ENCODE data around the gene SH3GL1. TPM values are rescaled to one million over a fixed set of nuclear protein-coding genes. Genes with fewer than 3 reads are reported as not detected.

SH3GL1 gene
- total RNA-seq, 1 experiment from 2014 or later = 108 TPM

DNA sequence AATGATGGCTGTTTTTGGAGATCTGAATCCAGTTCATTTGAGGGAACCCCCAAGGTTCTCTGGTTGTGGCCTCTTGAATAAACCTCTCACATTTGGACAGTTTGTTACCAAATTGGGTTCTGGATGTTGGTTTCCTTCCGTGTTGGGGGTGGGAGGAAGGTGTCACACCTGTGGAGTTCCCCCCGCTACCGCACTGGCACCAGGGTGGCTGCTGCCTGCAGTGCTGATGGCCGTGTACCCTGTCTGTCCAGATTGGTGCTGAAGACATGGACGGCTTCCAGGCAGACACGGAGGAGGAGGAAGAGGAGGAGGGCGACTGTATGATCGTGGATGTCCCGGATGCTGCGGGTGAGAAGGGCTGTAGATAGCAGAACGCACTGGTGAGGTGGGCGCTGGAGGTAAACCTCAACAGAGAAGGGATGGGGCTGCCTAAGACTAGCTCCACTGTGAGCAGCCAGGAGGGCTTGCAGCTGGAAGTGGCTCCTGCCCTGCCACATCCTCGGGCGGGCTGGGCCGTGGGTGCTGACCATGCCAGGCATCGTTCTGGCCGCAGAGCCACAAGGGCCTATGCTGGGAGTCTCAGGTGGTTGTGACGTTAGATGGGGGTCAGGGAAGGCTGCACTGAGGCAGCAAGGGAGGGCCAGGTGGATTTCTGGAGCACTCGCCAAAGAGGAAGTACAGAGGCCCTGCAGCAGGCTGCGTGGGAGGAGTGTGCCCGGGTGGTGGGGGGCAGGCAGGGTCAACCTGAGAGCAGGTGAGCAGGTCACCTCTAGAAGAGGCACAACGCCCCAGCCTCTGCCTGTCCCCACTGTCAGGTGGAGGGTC, 41.9 kb upstream of the SH3GL1 start:
- Histone ChIP-seq H3K4me3 (ENCODE audit: low read depth, low read length, poor library complexity, severe bottlenecking) (no peak overlapping the region), H3K36me3 (ENCODE audit: insufficient read depth, low read length, poor library complexity, severe bottlenecking) (peaks cover 61% of the 10 kb centered on the region), H3K27ac (ENCODE audit: low read depth, low read length, poor library complexity, severe bottlenecking) (no peak overlapping the region), H3K4me1 (ENCODE audit: insufficient read depth, low read length, poor library complexity, severe bottlenecking) (no peaks in the 10 kb centered on the region), H3K27me3 (replicated peaks; ENCODE audit: insufficient read depth, low read depth, low read length, poor library complexity) (no peaks in the 10 kb centered on the region), H3K9me3 (ENCODE audit: low read depth, low read length, poor library complexity, severe bottlenecking) (no peaks in the 10 kb centered on the region)
- CTCF ChIA-PET = no interaction called here
- BruUV-seq (replicated peaks) = no TSS peak
- POLR2A ChIA-PET (ENCODE audit: low non-redundant PET) = no interaction called here
- intact Hi-C loops (cut with micrococcal nuclease; ENCODE audit: unreplicated experiment) = no loop called here
- DNase-seq (ENCODE audit: low spot score) = no peak
- TF ChIP-seq, protein P1, sequence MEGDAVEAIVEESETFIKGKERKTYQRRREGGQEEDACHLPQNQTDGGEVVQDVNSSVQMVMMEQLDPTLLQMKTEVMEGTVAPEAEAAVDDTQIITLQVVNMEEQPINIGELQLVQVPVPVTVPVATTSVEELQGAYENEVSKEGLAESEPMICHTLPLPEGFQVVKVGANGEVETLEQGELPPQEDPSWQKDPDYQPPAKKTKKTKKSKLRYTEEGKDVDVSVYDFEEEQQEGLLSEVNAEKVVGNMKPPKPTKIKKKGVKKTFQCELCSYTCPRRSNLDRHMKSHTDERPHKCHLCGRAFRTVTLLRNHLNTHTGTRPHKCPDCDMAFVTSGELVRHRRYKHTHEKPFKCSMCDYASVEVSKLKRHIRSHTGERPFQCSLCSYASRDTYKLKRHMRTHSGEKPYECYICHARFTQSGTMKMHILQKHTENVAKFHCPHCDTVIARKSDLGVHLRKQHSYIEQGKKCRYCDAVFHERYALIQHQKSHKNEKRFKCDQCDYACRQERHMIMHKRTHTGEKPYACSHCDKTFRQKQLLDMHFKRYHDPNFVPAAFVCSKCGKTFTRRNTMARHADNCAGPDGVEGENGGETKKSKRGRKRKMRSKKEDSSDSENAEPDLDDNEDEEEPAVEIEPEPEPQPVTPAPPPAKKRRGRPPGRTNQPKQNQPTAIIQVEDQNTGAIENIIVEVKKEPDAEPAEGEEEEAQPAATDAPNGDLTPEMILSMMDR (conservative IDR thresholded peaks at IDR 0.05; ENCODE audit: low read depth, low read length) = no peak
- no peak for TF ChIP-seq EZH2 (IDR thresholded peaks at IDR 0.05; ENCODE audit: borderline replicate concordance, low read depth, low read length, poor library complexity, severe bottlenecking)

- BruUV-seq (replicated peaks) = no TSS peak
- POLR2A ChIA-PET (ENCODE audit: low non-redundant PET) = no interaction called here
Measured at GRCh38 chr19:4439243-4439642, 38.9 kb upstream of the SH3GL1 start.

DNA sequence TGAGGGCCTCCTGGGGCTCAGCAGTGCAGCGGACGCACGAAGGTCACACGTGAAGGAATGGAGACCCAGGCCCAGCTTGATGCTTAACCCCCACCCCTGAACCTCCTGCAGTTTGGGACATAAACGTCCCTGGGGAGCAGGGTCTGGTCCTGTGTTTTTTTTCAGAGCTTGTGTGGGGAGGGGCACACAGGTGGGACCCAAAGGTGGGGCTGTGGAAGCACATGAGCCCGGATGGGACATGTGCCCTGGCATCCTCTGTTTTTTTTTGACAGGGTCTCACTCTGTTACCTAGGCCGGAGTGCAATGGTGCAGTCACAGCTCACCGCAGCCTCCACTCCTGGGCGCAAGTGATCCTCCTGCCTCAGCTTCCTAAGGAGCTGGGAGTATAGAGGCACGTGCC, 36.8 kb upstream of the SH3GL1 start:
- H3K36me3 ChIP-seq (ENCODE audit: insufficient read depth, low read length, poor library complexity, severe bottlenecking) = peaks cover 70% of the 10 kb centered on the region
- DNase-seq (ENCODE audit: low spot score) = no peak
- H3K27ac ChIP-seq (ENCODE audit: low read depth, low read length, poor library complexity, severe bottlenecking) = no peak overlapping the region
- TF ChIP-seq, protein P1 (conservative IDR thresholded peaks at IDR 0.05; ENCODE audit: low read depth, low read length) = no peak
- no peak for TF ChIP-seq EZH2 (IDR thresholded peaks at IDR 0.05; ENCODE audit: borderline replicate concordance, low read depth, low read length, poor library complexity, severe bottlenecking)
- no TSS peak for BruUV-seq (replicated peaks)
- H3K27me3 ChIP-seq (replicated peaks; ENCODE audit: insufficient read depth, low read depth, low read length, poor library complexity) = no peaks in the 10 kb centered on the region
- POLR2A ChIA-PET (ENCODE audit: low non-redundant PET) = no interaction called here
- CTCF ChIA-PET = no interaction called here
- intact Hi-C loops (cut with micrococcal nuclease; ENCODE audit: unreplicated experiment) = no loop called here
- no peaks in the 10 kb centered on the region for H3K4me1 ChIP-seq (ENCODE audit: insufficient read depth, low read length, poor library complexity, severe bottlenecking)
- no peak overlapping the region for H3K4me3 ChIP-seq (ENCODE audit: low read depth, low read length, poor library complexity, severe bottlenecking)
- no peaks in the 10 kb centered on the region for H3K9me3 ChIP-seq (ENCODE audit: low read depth, low read length, poor library complexity, severe bottlenecking)

More at GRCh38 chr19:4439243-4439642, 38.9 kb upstream of the SH3GL1 start:
- H3K27me3 ChIP-seq (replicated peaks; ENCODE audit: insufficient read depth, low read depth, low read length, poor library complexity) = no peaks in the 10 kb centered on the region
- TF ChIP-seq, protein P1 (conservative IDR thresholded peaks at IDR 0.05; ENCODE audit: low read depth, low read length) = no peak
- TF ChIP-seq EZH2 (IDR thresholded peaks at IDR 0.05; ENCODE audit: borderline replicate concordance, low read depth, low read length, poor library complexity, severe bottlenecking) = no peak
- H3K36me3 ChIP-seq (ENCODE audit: insufficient read depth, low read length, poor library complexity, severe bottlenecking) = peaks cover 58% of the 10 kb centered on the region
- no peaks in the 10 kb centered on the region for H3K4me1 ChIP-seq (ENCODE audit: insufficient read depth, low read length, poor library complexity, severe bottlenecking)
- no peak overlapping the region for H3K27ac ChIP-seq (ENCODE audit: low read depth, low read length, poor library complexity, severe bottlenecking)
- H3K9me3 ChIP-seq (ENCODE audit: low read depth, low read length, poor library complexity, severe bottlenecking) = no peaks in the 10 kb centered on the region
- no peak for DNase-seq (ENCODE audit: low spot score)
- CTCF ChIA-PET = no interaction called here
- no peak overlapping the region for H3K4me3 ChIP-seq (ENCODE audit: low read depth, low read length, poor library complexity, severe bottlenecking)
- intact Hi-C loops (cut with micrococcal nuclease; ENCODE audit: unreplicated experiment) = no loop called here
